ENCODE results near the gene TMPRSS12.
"Not testable (repeated sequence)": the region's sequence is repeated elsewhere in the genome, so short reads cannot be mapped to it uniquely, and the experiment has no call there.

Gene TMPRSS12

DNA sequence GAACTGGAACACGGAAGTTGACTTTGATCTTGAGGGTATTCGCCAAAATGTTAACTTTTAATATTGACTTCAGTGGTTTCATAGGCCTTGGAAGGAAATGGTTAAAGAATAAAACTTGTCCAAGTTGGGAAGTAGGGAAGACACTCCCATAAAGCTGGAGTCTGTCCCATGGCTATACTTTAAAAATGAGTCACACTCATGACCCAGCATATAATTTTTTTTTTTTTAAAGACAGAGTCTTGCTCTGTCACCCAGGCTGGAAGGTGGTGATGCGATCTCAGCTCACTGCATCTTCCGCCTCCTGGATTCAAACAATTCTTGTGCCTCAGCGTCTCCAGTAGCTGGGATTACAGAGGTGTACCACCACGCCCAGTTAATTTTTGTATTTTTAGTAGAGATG lies 19.6 kb downstream of the TMPRSS12 start:
- no peak for DNase-seq

DNA sequence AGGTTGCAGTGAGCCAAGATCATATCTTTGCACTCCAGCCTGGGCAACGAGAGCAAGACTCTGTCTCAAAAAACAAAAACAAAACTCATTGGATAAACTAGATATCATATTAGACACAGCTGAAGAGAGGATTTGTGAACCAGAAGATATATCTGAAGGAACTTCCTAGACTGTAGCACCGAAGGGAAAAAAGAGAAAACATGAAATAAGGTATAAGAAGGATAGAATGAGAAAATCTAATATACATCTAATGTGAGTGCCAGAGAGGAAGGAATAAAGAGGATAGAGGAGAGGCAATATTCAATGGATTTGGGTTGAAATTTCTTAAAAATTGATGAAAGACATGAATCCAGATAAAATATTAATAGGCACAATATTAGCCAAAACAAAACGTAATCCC lies 22.5 kb downstream of the TMPRSS12 start:
- DNase-seq, result no peak

DNA sequence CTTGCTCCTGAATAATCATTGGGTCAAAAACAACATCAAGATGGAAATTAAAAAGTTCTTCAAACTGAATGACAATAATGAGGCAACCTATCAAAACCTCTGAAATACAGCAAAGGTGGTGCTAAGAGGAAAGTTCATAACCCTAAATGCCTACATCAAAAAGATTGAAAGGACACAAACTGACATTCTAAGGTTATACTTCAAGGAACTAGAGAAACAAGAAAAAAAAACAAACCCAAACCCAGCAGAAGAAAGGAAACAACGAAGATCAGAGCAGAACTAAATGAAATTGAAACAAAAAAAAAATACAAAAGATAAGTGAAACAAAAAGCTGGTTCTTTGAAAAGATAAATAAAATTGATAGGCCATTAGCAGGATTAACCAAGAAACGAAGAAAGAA lies 26.2 kb downstream of the TMPRSS12 start:
- not testable (repeated sequence) for DNase-seq

DNA sequence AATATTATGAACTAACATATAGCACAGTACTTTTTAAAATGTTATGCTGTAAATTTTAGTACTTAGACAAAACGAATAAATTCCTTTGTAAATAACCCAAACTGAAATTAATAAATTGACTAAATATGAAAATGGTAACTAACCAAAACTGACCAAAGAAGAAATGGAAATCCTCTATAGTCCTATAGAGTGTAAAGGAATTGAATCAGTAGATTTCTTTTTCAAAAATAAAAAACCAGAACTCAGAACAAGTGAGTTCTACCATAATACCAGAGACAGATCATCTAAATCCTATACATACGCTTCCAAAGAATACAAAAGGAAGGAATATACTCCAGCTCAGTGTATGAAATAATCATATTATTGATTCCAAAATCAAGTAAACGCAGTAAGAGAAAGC lies 39.8 kb downstream of the TMPRSS12 start:
- no peak for DNase-seq

DNA sequence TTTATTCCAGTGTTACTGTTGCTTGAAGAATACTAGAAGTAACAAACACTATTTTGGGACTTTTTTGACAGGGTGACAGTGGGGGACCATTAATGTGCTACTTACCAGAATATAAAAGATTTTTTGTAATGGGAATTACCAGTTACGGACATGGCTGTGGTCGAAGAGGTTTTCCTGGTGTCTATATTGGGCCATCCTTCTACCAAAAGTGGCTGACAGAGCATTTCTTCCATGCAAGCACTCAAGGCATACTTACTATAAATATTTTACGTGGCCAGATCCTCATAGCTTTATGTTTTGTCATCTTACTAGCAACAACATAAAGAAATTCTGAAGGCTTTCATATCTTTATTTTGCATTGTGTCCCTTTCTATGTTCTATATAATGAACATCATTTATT lies 44.5 kb downstream of the TMPRSS12 start:
- no peak for DNase-seq

DNA sequence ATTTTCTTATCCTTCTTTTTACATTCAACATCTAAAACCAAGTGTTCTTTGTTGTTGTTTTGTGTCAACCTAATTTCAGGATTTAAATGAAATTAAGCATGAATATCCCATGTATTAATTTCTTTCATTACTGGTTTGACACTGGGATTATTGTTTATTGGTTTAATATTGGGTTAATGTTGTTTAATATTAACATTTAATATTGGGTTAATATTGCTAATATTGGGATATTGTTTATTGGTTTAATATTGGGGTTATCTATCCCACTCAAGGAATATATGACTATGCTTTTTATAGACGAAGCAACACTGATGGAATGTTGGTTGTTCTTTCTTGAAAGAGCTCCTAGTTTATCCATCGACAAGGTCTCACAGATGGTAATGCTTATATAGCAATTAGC lies 45.9 kb downstream of the TMPRSS12 start:
- no peak for DNase-seq

DNA sequence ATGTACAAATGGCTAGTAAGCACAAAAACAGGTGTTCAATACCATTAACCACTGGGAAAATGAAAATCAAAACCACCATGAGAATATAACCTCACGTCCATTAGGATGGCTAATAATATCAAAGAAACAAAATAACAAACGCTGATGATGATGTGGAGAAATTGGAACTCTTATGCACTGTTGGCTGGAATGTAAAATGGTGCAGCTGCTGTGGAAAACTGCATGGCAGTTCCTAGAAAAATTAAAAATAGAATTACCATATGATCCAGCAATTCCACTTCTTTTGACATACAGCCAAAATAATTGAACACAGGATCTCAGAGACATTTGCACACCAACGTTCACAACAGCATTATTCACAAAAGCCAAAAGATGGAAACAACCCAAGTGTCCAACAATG lies 51.5 kb downstream of the TMPRSS12 start:
- no peak for DNase-seq

DNA sequence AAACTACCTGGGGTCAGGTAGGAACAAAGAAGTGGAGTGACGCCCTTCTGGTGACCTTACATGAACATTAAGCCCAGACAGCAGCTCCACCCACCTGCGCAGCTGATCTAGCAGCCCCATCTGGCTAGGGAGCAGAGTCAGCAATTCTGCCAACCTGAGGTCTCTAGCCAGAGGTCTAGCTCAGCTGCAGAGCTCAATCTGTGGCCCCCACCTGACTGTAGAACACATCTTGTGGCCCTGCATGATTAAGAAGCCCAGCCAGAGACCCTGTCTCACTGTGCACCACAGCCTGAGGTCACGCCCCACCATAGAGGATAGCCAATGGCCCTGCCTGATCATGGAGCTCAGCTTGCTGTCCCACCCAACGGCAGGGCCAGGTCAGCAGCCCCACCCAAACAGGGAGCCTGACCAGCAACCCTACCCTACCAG lies 59.0 kb downstream of the TMPRSS12 start:
- no peak for DNase-seq

DNA sequence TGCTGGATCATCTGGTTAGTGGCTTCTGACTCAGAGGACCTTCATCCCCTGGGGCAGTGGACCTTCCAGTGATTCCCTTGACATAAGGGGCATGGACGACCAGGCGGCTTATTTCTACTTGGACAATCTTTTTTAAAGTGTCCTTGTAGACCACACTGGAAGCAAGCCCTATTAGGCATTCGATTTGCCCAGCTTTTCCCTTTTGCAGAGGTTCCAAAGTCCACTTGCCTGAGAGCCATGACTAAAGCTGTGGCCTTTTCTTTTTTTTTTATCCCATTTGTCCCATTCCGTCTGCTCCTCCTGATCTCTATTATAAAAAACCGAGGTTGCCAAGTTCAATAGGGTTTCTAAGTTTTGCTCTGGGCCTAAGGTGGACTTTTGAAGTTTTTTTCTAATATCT lies 65.8 kb downstream of the TMPRSS12 start:
- not testable (repeated sequence) for DNase-seq

DNA sequence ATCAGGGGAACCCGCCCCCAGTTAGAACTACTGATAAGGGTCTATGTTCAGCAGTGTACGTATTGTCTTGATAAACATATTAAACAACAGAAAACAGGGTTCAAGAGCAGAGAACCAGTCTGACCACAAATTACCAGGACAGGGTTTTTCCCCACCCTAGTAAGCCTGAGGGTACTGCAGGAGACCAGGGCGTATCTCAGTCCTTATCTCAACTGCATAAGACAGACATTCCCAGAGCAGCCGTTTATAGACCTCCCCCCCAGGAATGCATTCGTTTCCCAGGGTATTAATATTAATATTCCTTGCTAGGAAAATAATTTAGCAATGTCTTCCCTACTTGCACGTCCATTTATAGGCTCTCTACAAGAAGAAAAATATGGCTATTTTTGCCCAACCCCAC lies 69.6 kb downstream of the TMPRSS12 start:
- not testable (repeated sequence) for DNase-seq

DNA sequence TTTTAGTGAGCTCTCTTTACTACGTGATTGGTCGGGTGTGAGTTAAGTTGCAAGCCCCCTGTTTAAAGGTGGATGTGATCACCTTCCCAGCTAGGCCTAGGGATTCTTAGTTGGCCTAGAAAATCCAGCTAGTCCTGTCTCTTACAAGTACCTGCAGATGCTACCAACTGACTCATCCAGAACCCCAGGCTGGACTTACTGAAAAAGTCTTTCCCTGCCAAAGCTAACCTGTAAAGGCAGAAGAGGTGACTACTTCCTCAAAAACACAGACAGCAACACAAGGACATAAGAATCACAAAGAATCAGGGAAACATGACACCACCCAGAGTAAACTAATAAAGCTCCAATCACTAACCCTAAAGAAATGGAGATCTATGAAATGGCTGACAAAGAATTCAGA lies 70.5 kb downstream of the TMPRSS12 start:
- no peak for DNase-seq

DNA sequence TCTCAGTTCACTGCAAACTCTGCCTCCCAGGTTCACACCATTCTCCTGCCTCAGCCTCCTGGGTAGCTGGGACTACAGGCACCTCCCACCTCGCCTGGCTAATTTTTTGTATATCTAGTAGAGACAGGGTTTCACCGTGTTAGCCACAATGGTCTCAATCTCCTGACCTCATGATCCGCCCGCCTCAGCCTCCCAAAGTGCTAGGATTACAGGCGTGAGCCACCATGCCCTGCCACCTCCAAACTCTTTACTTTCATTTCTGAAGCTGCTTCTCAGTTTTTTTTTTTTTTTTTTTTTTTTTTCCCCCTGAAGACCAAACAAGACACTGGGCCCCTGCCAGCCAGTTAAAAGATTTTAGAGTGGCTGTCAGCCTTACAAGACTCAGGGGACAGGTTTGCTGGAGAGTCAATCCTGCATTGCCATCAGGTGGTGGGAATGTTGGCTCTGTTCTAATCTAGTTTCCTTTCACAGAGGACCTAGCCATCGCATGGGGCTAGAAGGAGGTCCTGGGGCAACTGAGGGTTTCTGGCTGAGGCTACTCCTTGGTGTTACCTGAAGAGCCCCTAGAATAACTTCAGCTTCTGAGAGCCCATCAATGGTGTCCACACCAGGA lies 72.3 kb downstream of the TMPRSS12 start:
- DNase-seq, result no peak

DNA sequence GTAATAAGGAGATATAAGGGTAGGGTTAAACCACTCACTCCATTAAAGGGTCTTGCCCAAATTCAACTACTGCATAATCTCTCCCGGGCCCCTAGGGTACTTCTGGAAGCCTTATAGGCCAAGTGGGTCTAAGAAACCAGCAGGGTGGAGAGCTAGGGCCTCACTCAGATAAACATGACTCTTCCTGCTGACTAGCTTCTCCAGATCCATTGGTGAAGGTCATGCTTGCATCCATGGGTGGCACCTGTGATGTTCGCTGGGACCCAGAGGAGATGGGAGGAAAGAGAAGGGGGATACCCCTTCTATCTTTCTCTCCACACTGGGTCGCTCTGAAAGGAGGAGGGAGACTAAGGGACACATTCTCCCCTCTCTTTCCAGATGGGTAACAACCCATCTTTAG lies 73.6 kb downstream of the TMPRSS12 start:
- DNase-seq, result no peak

DNA sequence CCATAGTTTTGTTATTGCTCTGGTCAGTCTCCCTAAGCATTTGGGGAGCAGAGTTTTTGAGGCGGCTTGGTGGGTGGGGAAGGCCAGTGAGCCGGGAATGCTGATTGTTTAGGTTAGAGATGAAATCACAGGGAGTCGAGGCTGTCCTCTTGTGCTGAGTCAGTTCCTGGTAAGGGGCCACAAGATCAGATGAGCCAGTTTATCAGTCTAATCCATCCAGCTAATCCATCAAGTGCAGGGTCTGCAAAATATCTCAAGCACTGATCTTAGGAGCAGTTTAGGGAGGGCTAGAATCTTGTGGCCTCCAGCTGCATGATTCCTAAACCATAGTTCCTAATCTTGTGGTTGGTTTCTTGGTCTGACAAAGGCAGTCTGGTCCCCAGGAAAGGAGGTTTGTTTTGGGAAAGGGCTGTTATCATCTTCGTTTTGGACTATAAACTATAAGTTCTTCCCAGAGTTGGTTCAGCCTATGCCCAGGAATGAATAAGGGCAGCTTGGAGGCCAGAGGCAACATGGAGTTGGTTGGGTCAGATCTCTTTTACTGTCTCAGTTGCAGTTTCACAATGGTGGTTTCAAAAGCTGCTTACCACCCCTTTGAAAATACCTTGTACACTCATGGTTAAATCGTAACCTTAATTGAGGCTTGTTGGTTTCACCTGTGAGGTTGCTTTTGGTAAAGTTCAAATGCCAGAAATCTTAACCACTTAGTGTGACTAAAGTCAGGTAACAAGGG lies 76.0 kb downstream of the TMPRSS12 start:
- DNase-seq, result no peak

DNA sequence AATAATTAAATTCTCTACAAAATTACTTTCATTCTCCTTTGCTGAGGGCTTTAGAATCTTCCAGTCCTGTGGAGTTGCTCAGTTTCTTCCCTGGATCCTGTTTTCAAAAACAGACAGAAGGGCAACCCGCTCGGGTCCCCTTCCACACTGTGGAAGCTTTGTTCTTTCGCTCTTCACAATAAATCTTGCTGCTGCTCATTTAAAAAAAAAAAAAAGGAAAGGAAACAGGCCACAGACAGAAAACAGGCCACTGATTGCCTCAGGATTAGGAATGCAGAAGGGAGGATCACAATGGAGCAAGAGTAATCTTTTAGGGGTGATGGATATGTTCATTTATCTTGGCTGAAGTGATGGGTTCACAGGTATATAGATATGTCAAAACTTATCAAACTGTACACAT lies 80.1 kb downstream of the TMPRSS12 start:
- peak; percentile 24 for DNase-seq

DNA sequence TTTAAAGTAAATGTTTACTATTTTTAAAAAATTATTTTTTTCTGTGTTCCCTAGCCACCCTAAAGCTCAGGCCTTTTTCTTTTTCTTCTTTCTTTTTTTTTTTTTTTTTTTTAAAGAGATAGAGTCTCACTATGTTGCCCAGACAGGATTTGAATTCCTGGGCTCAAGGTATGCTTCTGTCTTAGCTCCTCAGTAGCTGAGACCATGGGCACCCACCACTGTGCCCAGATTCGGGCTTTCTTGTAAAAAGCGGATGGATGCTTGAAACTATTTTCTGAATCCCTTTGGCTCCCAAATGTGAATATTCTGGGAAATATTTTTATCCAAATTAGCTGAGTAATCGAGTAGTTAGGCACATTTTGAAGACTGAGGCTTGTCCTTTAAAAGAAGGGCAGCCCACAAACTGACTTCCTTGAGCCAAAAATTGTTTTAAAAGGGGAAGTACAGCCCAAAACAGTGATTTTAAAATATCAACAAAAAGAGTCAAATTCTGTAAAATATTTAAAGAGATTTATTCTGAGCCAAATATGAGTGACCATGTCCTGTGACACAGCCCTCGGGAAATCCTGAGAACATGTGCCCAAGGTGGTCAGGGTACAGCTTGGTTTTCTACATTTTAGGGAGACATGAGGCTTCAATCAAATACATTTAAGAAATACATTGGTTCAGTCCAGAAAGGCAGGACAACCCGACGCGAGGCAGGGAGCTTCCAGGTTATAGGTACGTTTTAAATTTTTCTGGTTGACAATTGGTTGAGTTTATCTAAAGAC lies 80.8 kb downstream of the TMPRSS12 start:
- DNase-seq, result peak; percentile 24

DNA sequence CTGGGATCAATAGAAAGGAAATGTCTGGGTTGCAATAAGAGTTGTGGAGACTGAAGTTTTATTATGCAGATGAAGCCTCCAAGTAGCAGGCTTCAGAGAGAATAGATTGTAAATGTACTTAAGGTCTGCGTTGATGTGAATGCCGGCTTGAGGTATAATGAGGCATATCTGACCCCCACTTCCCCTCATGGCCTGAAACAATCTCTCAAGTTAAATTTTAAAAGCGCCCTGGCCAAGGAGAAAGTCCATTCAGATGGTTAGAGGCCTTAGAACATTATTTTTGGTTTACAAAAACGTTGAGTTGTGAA lies 81.4 kb downstream of the TMPRSS12 start:
- no peak for DNase-seq

DNA sequence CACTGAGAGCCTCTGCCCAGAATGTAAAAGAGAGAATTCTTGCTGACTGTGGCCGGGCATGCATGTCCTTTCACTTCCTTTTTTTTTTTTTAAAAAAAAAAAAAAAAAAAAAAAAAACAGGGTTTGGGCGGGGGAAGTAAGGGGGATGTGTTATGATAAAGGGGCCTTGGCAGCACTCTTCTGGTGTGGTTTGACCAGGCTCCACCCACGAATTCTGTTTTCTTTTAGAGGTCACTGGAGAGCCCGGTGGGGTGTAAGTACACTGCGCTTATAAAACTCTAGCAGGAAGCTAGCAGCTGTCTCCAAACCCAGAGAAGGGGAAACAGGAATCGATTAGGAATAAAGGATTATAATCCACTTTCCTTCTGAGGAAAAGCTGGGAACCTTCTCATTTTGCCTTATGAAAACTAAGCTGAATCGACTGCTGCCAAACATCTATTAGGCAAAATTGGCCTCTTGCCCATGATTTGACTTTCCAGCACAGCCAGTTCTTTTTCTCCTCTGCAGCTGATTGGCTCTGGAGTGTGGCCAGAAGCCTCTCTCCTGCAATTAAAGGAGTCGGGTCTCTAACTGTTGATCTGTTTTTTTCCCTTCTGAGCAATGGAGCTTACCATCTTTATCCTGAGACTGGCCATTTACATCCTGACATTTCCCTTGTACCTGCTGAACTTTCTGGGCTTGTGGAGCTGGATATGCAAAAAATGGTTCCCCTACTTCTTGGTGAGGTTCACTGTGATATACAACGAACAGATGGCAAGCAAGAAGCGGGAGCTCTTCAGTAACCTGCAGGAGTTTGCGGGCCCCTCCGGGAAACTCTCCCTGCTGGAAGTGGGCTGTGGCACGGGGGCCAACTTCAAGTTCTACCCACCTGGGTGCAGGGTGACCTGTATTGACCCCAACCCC lies 82.0 kb downstream of the TMPRSS12 start:
- DNase-seq, result peak; percentile 77

DNA sequence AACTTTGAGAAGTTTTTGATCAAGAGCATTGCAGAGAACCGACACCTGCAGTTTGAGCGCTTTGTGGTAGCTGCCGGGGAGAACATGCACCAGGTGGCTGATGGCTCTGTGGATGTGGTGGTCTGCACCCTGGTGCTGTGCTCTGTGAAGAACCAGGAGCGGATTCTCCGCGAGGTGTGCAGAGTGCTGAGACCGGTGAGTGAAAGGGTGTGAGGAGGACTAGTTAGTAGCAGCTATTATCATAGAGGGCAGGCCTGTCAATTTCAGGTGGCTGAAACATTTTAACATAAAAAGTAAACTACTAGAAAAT lies 82.6 kb downstream of the TMPRSS12 start:
- DNase-seq, result no peak

DNA sequence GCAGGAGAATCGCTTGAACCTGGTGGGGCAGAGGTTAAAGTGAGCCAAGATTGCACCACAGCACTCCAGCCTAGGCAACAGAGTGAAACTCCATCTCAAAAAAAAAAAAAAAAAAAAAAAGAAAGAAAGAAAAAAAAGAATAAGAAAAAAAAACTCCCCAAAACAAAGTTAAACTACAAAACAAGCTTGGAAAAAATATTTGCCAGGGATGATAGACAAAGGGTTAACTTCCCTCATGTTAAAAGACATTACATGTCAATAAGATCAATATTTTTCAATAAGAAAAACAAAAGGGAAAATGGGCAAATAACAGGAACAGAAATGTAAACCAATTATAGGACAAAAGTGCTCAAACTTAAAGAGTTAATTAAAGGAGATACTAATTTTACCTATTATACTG lies 83.2 kb downstream of the TMPRSS12 start:
- no peak for DNase-seq

DNA sequence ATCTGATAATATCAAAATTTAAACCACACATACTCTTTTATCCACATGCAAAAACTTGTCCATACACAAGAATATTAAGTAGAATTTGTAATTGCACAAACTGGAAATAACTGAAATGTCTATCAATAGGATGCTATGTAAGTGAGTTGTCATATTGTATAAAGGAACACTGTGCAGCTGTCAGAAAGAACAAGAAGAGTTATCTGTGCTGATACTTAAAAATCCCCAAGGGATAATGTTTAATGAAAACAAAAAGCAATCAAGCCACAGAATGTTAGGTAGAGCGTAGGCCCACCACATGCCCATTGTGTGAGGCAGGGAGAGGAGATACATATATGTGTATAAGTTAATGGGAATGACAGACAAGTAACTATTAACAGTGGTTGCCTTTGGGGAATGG lies 83.7 kb downstream of the TMPRSS12 start:
- no peak for DNase-seq

DNA sequence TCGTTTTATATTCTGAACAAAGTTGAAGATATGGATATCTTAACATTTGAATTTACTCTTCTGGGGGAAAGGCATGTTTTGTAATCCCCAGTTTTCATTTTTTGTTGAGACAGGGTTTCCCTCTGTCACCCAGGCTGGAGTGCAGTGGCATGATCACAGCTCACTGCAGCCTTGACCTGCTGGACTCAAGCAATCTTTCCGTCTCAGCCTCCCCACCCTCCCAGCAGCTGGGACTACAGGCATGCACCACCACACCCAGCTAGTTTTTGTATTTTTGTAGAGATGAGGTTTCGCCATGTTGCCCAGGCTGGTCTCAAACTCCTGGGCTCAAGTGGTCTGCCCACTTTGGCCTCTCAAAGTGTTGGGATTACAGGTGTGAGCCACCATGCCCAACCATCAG lies 84.2 kb downstream of the TMPRSS12 start:
- DNase-seq, result not testable (repeated sequence)

DNA sequence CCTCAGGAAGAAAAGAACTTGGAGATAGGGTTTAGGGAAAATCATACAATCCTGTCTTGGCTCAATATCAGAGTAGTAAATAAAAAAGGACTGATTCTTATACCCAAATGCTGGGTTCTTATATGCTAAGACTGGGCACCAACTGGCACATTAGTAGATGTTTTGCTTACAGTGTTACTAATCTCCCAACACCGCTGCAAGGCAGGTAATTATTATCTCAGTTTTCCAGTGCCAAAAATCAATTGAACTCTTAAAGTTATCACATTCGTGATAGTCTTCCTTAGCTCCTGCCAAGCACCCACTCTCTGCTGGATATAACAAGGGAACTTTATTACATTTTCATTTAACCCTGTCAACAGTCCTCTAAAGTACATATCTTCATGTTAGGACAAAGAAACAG lies 84.6 kb downstream of the TMPRSS12 start:
- DNase-seq, result no peak
